ENCODE measurements around the gene TMSB4Y.

- TF ChIP-seq CTCF (IDR thresholded peaks at IDR 0.05) (no peak), POLR2A (IDR thresholded peaks at IDR 0.05) (no peak)
These were observed 32.6 kb upstream of the TMSB4Y start for GRCh38 chrY:13671122-13671521.
